CD14-positive monocyte (primary cell): ENCODE measurements around the gene LARP6. TPM values are rescaled to one million over a fixed set of nuclear protein-coding genes. Genes with fewer than 3 reads are reported as not detected.

Experiments
- DNase-seq, 3 donors: peaks; one replicate each; pipeline ENCODE4 v3.0.0-alpha.2; 2011 to 2022
- H2AFZ ChIP-seq: 2 replicates; pipeline ENCODE4 v1.6.0; 2012; ENCODE audit warnings: mild to moderate bottlenecking, low read depth, low read length, inconsistent platforms; ENCODE audit not compliant: insufficient read depth, poor library complexity, severe bottlenecking
- H3K27ac ChIP-seq, 2 donors: 1 replicate in 1 of 2; 2 replicates in 1 of 2; pipeline ENCODE4 v1.5.1; 2012 to 2013; ENCODE audit warnings: low read length in 2 of 2, control low read depth in 1 of 2, inconsistent platforms in 1 of 2, low read depth in 1 of 2, mild to moderate bottlenecking in 1 of 2
- H3K27me3 ChIP-seq, 2 donors: one replicate each; pipeline versions ENCODE4 v1.6.0 to v1.6.1; 2011 to 2013; ENCODE audit warnings: low read length in 2 of 2; ENCODE audit not compliant: control insufficient read depth in 2 of 2, insufficient read depth in 2 of 2
- H3K36me3 ChIP-seq, 2 donors: replicated peaks in 1 of 2; 1 replicate in 1 of 2; 2 replicates in 1 of 2; pipeline versions ENCODE4 v1.5.1 to v1.6.1; 2012 to 2013; ENCODE audit warnings: low read length in 2 of 2, control low read depth in 1 of 2, inconsistent platforms in 1 of 2, mild to moderate bottlenecking in 1 of 2; ENCODE audit not compliant: insufficient read depth in 2 of 2, control insufficient read depth in 1 of 2
- H3K4me1 ChIP-seq, 2 donors: 1 replicate in 1 of 2; 2 replicates in 1 of 2; pipeline versions ENCODE4 v1.5.1 to v1.6.1; 2012 to 2013; ENCODE audit warnings: low read length in 2 of 2, control low read depth in 1 of 2, inconsistent platforms in 1 of 2, mild to moderate bottlenecking in 1 of 2, moderate library complexity in 1 of 2; ENCODE audit not compliant: insufficient read depth in 2 of 2, control insufficient read depth in 1 of 2
- H3K4me2 ChIP-seq: replicated peaks from 2 replicates; pipeline ENCODE3; 2012; ENCODE audit warnings: low read length, moderate library complexity, mild to moderate bottlenecking; ENCODE audit not compliant: poor library complexity, severe bottlenecking; ENCODE audit errors: extremely low read depth
- H3K4me3 ChIP-seq, 3 experiments: fragments of 200-600 bp in 1 of 3; sonication (generic) in 1 of 3; replicated peaks in 1 of 3; 1 replicate in 2 of 3; 2 replicates in 1 of 3; pipeline ENCODE4 v1.5.1; 2011 to 2013; ENCODE audit warnings: low read length in 3 of 3, mild to moderate bottlenecking in 3 of 3, control low read depth in 2 of 3, low read depth in 2 of 3, inconsistent platforms in 1 of 3, moderate library complexity in 1 of 3
- H3K79me2 ChIP-seq: 2 replicates; pipeline ENCODE4 v1.6.0; 2012; ENCODE audit warnings: mild to moderate bottlenecking, control low read depth, inconsistent platforms, low read length, moderate library complexity; ENCODE audit not compliant: insufficient read depth
- H3K9ac ChIP-seq: 2 replicates; pipeline ENCODE4 v1.6.0; 2017; ENCODE audit warnings: low read length, mild to moderate bottlenecking; ENCODE audit not compliant: insufficient read depth, poor library complexity, severe bottlenecking
- H3K9me3 ChIP-seq, 2 donors: replicated peaks in 1 of 2; 1 replicate in 1 of 2; 2 replicates in 1 of 2; pipeline versions ENCODE4 v1.5.1 to v1.6.1; 2012 to 2013; ENCODE audit warnings: low read length in 2 of 2, control low read depth in 1 of 2; ENCODE audit not compliant: control insufficient read depth in 1 of 2, insufficient read depth in 1 of 2
- H4K20me1 ChIP-seq: 2 replicates; pipeline ENCODE4 v1.6.0; 2012; ENCODE audit warnings: mild to moderate bottlenecking, low read length, control low read depth, moderate library complexity; ENCODE audit not compliant: insufficient read depth
- H3K27ac Mint-ChIP-seq, 7 donors: one replicate each; pipeline ENCODE4 v1.8.0; 2020; ENCODE audit warnings: mild to moderate bottlenecking in 7 of 7, mixed read lengths in 7 of 7, moderate library complexity in 6 of 7, inconsistent platforms in 2 of 7
- H3K27me3 Mint-ChIP-seq, 3 donors: one replicate each; pipeline ENCODE4 v1.8.0; 2021 to 2022; ENCODE audit warnings: low read depth in 3 of 3, mild to moderate bottlenecking in 3 of 3, mixed read lengths in 3 of 3, moderate library complexity in 3 of 3, inconsistent platforms in 1 of 3
- H3K36me3 Mint-ChIP-seq, 2 donors: one replicate each; pipeline ENCODE4 v1.8.0; 2020; ENCODE audit warnings: mixed read lengths in 2 of 2, inconsistent platforms in 1 of 2, mild to moderate bottlenecking in 1 of 2
- H3K4me1 Mint-ChIP-seq: one replicate; pipeline ENCODE4 v1.8.0; 2020; ENCODE audit warnings: mild to moderate bottlenecking, mixed read lengths
- H3K4me3 Mint-ChIP-seq, 2 donors: one replicate each; pipeline ENCODE4 v1.8.0; 2020; ENCODE audit warnings: mild to moderate bottlenecking in 2 of 2, mixed read lengths in 2 of 2, moderate library complexity in 1 of 2
- H3K9me3 Mint-ChIP-seq, 7 donors: one replicate each; pipeline ENCODE4 v1.8.0; 2020 to 2022; ENCODE audit warnings: mixed read lengths in 7 of 7, mild to moderate bottlenecking in 6 of 7, moderate library complexity in 6 of 7, inconsistent platforms in 2 of 7
- WGBS: methylation state at CpG from one replicate; pipeline ENCODE4 v1.1.5; 2013; ENCODE audit warnings: missing lambda C conversion rate; ENCODE audit not compliant: insufficient coverage; 5-methylcytosine and 5-hydroxymethylcytosine counted together
- intact Hi-C, 2 donors: fragments of 100-400 bp; cut with micrococcal nuclease; formaldehyde crosslinking; loops; one replicate each; pipeline versions ENCODE4 v1.15.0 to v1.15.1; 2023
- polyA plus RNA-seq, 3 donors: library from polyadenylated mRNA; depleted of rRNA in 1 of 3; unstranded in 2 of 3; stranded (reverse) in 1 of 3; fragments of 300-500 nt in 2 of 3; fragments of >200 nt in 1 of 3; fragmentation: Illumina TruSeq in 2 of 3; gene quantifications; 1 replicate in 2 of 3; 2 replicates in 1 of 3; pipeline ENCODE4 v1.2.3, GENCODE V29; 2012 to 2021
- TF ChIP-seq, protein P1 (sequence below): fragments of 200-600 bp; IDR thresholded peaks from one replicate; pipeline ENCODE4 v1.8.0; 2022; ENCODE audit warnings: antibody characterized with exemption, mild to moderate bottlenecking

The LARP6 gene
- polyA plus RNA-seq, 3 donors = not detected

DNA sequence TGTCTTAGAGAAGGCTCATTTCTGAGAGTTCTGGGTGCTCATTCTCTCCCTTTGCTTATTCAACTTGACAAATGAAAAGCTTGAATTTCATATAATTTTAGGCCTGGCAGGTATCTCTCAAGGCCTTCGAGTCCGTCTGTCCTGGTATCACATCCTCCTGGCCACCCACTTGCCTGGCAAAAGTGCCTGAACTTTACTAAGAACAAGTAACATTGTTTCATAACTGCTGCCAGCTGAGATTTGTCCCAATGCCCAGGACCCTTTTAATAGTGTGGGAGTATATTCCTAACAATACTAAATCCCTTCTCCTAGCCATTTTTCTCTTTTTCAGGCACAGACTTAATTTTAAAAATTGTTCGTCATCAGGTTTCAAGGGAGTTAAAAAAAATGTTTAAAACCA is 18.1 kb downstream of the LARP6 start:
- no CpG with 5 or more reads among the region's 3 CpGs for WGBS
- H3K27ac ChIP-seq = no peak overlapping the region
- H3K79me2 ChIP-seq = no peaks in the 10 kb centered on the region
- no peak for DNase-seq
- H3K9me3 ChIP-seq = no peaks in the 10 kb centered on the region
- Mint-ChIP-seq H3K4me3 (no peak overlapping the region), H3K27ac (no peak overlapping the region), H3K36me3 (no peaks in the 10 kb centered on the region), H3K27me3 (peaks cover 2 to 7% (median 4%) of the 10 kb centered on the region in 3 donors), H3K4me1 (no peaks in the 10 kb centered on the region), H3K9me3 (peaks cover 0 to 3% (median 0%) of the 10 kb centered on the region in 7 donors)
- TF ChIP-seq, protein P1, sequence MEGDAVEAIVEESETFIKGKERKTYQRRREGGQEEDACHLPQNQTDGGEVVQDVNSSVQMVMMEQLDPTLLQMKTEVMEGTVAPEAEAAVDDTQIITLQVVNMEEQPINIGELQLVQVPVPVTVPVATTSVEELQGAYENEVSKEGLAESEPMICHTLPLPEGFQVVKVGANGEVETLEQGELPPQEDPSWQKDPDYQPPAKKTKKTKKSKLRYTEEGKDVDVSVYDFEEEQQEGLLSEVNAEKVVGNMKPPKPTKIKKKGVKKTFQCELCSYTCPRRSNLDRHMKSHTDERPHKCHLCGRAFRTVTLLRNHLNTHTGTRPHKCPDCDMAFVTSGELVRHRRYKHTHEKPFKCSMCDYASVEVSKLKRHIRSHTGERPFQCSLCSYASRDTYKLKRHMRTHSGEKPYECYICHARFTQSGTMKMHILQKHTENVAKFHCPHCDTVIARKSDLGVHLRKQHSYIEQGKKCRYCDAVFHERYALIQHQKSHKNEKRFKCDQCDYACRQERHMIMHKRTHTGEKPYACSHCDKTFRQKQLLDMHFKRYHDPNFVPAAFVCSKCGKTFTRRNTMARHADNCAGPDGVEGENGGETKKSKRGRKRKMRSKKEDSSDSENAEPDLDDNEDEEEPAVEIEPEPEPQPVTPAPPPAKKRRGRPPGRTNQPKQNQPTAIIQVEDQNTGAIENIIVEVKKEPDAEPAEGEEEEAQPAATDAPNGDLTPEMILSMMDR = no peak
- no peaks in the 10 kb centered on the region for H3K36me3 ChIP-seq
- H3K4me1 ChIP-seq = no peaks in the 10 kb centered on the region
- H2AFZ ChIP-seq = no peak overlapping the region
- no peak overlapping the region for H3K4me2 ChIP-seq
- H3K27me3 ChIP-seq = no peaks in the 10 kb centered on the region
- intact Hi-C loops = no loop called here
- H3K9ac ChIP-seq = no peak overlapping the region
- no peak overlapping the region for H3K4me3 ChIP-seq
- H4K20me1 ChIP-seq = no peaks in the 10 kb centered on the region

DNA sequence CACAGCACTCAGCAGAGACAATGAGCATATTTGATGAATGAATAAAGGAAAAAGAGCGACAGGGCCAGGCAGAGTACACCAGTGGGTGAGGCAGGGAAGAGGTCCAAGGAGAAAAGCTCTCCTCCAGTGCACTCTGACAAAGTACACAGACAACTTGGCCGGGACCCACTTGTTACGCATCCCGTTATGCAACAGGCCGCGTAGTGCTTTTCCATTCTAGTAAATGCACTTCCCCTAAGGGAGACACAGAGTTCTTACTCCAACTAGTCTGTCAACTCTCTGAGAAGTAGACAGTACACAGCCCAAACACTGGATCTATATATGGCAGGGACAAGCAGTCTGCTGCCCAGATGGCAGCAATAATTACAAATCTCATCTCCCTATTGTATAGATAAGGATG is 18.5 kb downstream of the LARP6 start:
- Histone ChIP-seq H3K9ac (no peak overlapping the region), H3K27me3 (no peaks in the 10 kb centered on the region), H3K9me3 (no peaks in the 10 kb centered on the region), H3K4me1 (no peaks in the 10 kb centered on the region), H3K4me2 (no peak overlapping the region), H3K4me3 (no peak overlapping the region), H4K20me1 (no peaks in the 10 kb centered on the region), H3K79me2 (no peaks in the 10 kb centered on the region), H2AFZ (no peak overlapping the region), H3K36me3 (no peaks in the 10 kb centered on the region), H3K27ac (no peak overlapping the region)
- DNase-seq = no peak
- TF ChIP-seq, protein P1 = no peak
- Mint-ChIP-seq H3K27me3 (peaks cover 2 to 6% (median 4%) of the 10 kb centered on the region in 3 donors), H3K4me1 (no peaks in the 10 kb centered on the region), H3K27ac (no peak overlapping the region), H3K36me3 (no peaks in the 10 kb centered on the region), H3K9me3 (peaks cover 0 to 3% (median 0%) of the 10 kb centered on the region in 7 donors), H3K4me3 (no peak overlapping the region)
- WGBS = 96% methylated on average over 5 of the region's 6 CpGs
- intact Hi-C loops = no loop called here
